Small intestine (tissue), 7 donors: ENCODE data around the gene SLC22A17. TPM values are rescaled to one million over a fixed set of nuclear protein-coding genes. Genes with fewer than 3 reads are reported as not detected.

Source experiments
- DNase-seq, 2 donors: peaks; one replicate each; pipeline versions ENCODE4 v3.0.0 to v3.0.0-alpha.2; 2013
- FAIRE-seq: peaks from 2 replicates; lab custom pipeline; 2012; peaks lifted over from hg19 to GRCh38; lab: Jason Lieb, UNC
- H3K27ac ChIP-seq, 3 donors: one replicate each; pipeline ENCODE4 v1.5.1; 2013; ENCODE audit warnings: low read length in 2 of 3, mild to moderate bottlenecking in 2 of 3, control low read depth in 1 of 3, inconsistent platforms in 1 of 3, low read depth in 1 of 3, moderate library complexity in 1 of 3
- H3K27me3 ChIP-seq, 3 donors: one replicate each; pipeline ENCODE4 v1.6.1; 2013; ENCODE audit warnings: low read length in 3 of 3, inconsistent platforms in 1 of 3; ENCODE audit not compliant: control insufficient read depth in 3 of 3, insufficient read depth in 3 of 3
- H3K36me3 ChIP-seq, 3 donors: one replicate each; pipeline ENCODE4 v1.6.1; 2013; ENCODE audit warnings: low read length in 3 of 3, inconsistent platforms in 1 of 3, low read depth in 1 of 3, mild to moderate bottlenecking in 1 of 3, moderate library complexity in 1 of 3; ENCODE audit not compliant: control insufficient read depth in 3 of 3, insufficient read depth in 2 of 3
- H3K4me1 ChIP-seq, 3 donors: one replicate each; pipeline ENCODE4 v1.6.1; 2013; ENCODE audit warnings: low read length in 2 of 3, inconsistent platforms in 1 of 3, low read depth in 1 of 3, mild to moderate bottlenecking in 1 of 3, moderate library complexity in 1 of 3; ENCODE audit not compliant: control insufficient read depth in 3 of 3, insufficient read depth in 2 of 3
- H3K4me3 ChIP-seq, 3 donors: one replicate each; pipeline ENCODE4 v1.5.1; 2013; ENCODE audit warnings: low read length in 3 of 3, control low read depth in 1 of 3, inconsistent platforms in 1 of 3, low read depth in 1 of 3, mild to moderate bottlenecking in 1 of 3, moderate library complexity in 1 of 3
- H3K9me3 ChIP-seq, 2 donors: one replicate each; pipeline ENCODE4 v1.6.1; 2013; ENCODE audit warnings: low read depth in 1 of 2, low read length in 1 of 2; ENCODE audit not compliant: control insufficient read depth in 2 of 2, insufficient read depth in 1 of 2
- WGBS, 3 donors: extraction: QIAGEN DNeasy Blood & Tissue Kit; methylation state at CpG; one replicate each; pipeline ENCODE4 v1.1.7; 2013; 5-methylcytosine and 5-hydroxymethylcytosine counted together
- polyA plus RNA-seq, 4 donors: library from polyadenylated mRNA; stranded (reverse) in 3 of 4; unstranded in 1 of 4; fragments of 200-250 nt in 3 of 4; fragments of 120-200 nt in 1 of 4; gene quantifications; one replicate each; pipeline versions ENCODE4 v1.2.1 to v1.2.3, GENCODE V29; 2013
- donor health status: healthy with polysubstance abuse.
- donor health status: control.
- donor health status: control.
- donor health status: Bipolar disorder and iron deficiency.
- donor health status: healthy.

The SLC22A17 gene
- polyA plus RNA-seq, 4 donors, result 0.67 to 36.3 (median 7.4) TPM

DNA sequence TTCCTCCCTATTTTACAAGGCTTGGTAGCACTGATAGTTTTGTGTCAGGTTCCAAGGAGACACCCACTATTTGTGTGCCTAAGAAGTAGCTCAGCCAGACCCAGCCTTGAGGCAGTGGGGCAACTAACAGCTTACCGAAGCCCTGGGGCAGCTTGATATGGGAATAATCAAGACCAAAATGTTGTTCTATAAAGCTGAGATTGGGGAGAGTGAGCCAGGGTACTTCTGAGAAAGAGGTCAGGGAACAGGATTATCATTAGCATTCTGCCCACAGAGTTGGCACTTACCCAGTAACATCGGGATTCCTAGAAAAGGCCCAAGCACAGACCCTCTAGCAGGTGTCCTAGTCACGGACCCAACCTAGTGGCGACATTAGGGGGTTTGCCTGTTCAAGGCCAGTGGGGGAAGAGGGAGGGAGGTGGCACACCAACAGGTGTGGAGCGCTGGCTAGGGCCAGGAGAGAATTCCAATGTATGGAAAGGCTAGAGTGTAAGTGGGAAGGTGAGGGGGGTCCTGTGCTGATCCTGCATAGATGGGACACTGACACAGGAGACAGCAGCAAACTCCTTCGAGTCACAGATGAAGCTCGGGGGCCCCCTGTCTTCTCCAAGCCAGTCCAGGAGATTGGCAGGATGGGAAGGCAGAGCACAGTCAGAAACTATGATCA, 54.9 kb downstream of the SLC22A17 start:
- no peak for DNase-seq
- H3K9me3 ChIP-seq, result no peaks in the 10 kb centered on the region
- peaks cover 0 to 19% (median 2%) of the 10 kb centered on the region in 3 donors for H3K36me3 ChIP-seq
- no peak for FAIRE-seq
- H3K4me3 ChIP-seq, result no peak overlapping the region
- no peak overlapping the region for H3K27ac ChIP-seq
- peaks cover 0 to 6% (median 0%) of the 10 kb centered on the region in 3 donors for H3K27me3 ChIP-seq
- 90 to 95% (median 92%) methylated on average over 7 of the region's 7 CpGs for WGBS, 3 donors
- H3K4me1 ChIP-seq, result peaks cover 0 to 19% (median 0%) of the 10 kb centered on the region in 3 donors

GRCh38 chr14:23297096-23297495, 55.6 kb downstream of the SLC22A17 start:
- H3K4me1 ChIP-seq, result peaks cover 0 to 17% (median 0%) of the 10 kb centered on the region in 3 donors
- WGBS, 3 donors, result 88 to 92% (median 89%) methylated on average over 7 of the region's 7 CpGs
- no peak overlapping the region for H3K4me3 ChIP-seq
- H3K27ac ChIP-seq, result no peak overlapping the region
- H3K9me3 ChIP-seq, result no peaks in the 10 kb centered on the region
- FAIRE-seq (no peak), DNase-seq (no peak)
- H3K36me3 ChIP-seq, result peaks cover 0 to 19% (median 2%) of the 10 kb centered on the region in 3 donors
- H3K27me3 ChIP-seq, result peaks cover 0 to 6% (median 0%) of the 10 kb centered on the region in 3 donors

Other genes starting within 250 kb of the SLC22A17 start
- gene CIROP, start 247.9 kb downstream of the SLC22A17 start, polyA plus RNA-seq, result under 1 TPM in 1 of 4 donors, not detected in 3; 0.04 TPM
- gene CEBPE, start 233.6 kb downstream of the SLC22A17 start, polyA plus RNA-seq, result under 1 TPM in 2 of 4 donors, not detected in 2; 0.13 to 0.81 TPM
- 10 to 100 TPM; 11.3 to 69.2 (median 39.9) TPM for gene SLC7A8, start 169.2 kb downstream of the SLC22A17 start, polyA plus RNA-seq
- gene RNF212B, start 115.0 kb downstream of the SLC22A17 start, polyA plus RNA-seq, result under 1 TPM in 3 of 4 donors, not detected in 1; 0.07 to 0.45 (median 0.27) TPM
- gene HOMEZ, start 66.8 kb downstream of the SLC22A17 start, polyA plus RNA-seq, result 10 to 100 TPM in 1 of 4 donors, 1 to 10 TPM in 3; 3.2 to 17.5 (median 7.6) TPM
- 10 to 100 TPM in 2 of 4 donors, 1 to 10 TPM in 2; 6.7 to 27.0 (median 14.5) TPM for gene PPP1R3E, start 50.0 kb downstream of the SLC22A17 start, polyA plus RNA-seq
- gene BCL2L2, start 46.1 kb downstream of the SLC22A17 start, polyA plus RNA-seq, result 10 to 100 TPM; 30.8 to 50.0 (median 37.7) TPM
- gene PABPN1, start 31.4 kb downstream of the SLC22A17 start, polyA plus RNA-seq, result 100 to 1,000 TPM; 119 to 170 (median 147) TPM
- gene EFS, start 12.3 kb upstream of the SLC22A17 start, polyA plus RNA-seq, result 10 to 100 TPM in 1 of 4 donors, 1 to 10 TPM in 1, under 1 TPM in 2; 0.54 to 11.5 (median 1.8) TPM
- not detected for gene IL25, start 19.9 kb upstream of the SLC22A17 start, polyA plus RNA-seq
- under 1 TPM in 2 of 4 donors, not detected in 2; 0.61 to 0.97 TPM for gene CMTM5, start 24.2 kb upstream of the SLC22A17 start, polyA plus RNA-seq
- gene MYH6, start 55.4 kb upstream of the SLC22A17 start, polyA plus RNA-seq, result 10 to 100 TPM in 1 of 4 donors, 1 to 10 TPM in 1, under 1 TPM in 2; 0.01 to 52.1 (median 1.1) TPM
- gene MYH7, start 82.8 kb upstream of the SLC22A17 start, polyA plus RNA-seq, result 1 to 10 TPM in 3 of 4 donors, under 1 TPM in 1; 0.37 to 8.6 (median 2.6) TPM
- gene NGDN, start 116.8 kb upstream of the SLC22A17 start, polyA plus RNA-seq, result 10 to 100 TPM; 38.2 to 48.1 (median 45.2) TPM
- 1 to 10 TPM in 1 of 4 donors, under 1 TPM in 1, not detected in 2; 0.55 to 2.2 TPM for gene ZFHX2, start 198.9 kb upstream of the SLC22A17 start, polyA plus RNA-seq
- 10 to 100 TPM in 3 of 4 donors, 1 to 10 TPM in 1; 9.7 to 26.7 (median 15.5) TPM for gene THTPA, start 203.4 kb upstream of the SLC22A17 start, polyA plus RNA-seq
- gene AP1G2, start 214.9 kb upstream of the SLC22A17 start, polyA plus RNA-seq, result 100 to 1,000 TPM in 3 of 4 donors, 10 to 100 TPM in 1; 80.4 to 376 (median 181) TPM
- 1 to 10 TPM in 2 of 4 donors, under 1 TPM in 1, not detected in 1; 0.43 to 4.0 (median 1.1) TPM for gene JPH4, start 225.9 kb upstream of the SLC22A17 start, polyA plus RNA-seq